Measurements from ENCODE around the gene PARVB. TPM values are rescaled to one million over a fixed set of nuclear protein-coding genes. Genes with fewer than 3 reads are reported as not detected.

PARVB gene
- polyA plus RNA-seq, 1 experiment: 49.5 TPM

DNA sequence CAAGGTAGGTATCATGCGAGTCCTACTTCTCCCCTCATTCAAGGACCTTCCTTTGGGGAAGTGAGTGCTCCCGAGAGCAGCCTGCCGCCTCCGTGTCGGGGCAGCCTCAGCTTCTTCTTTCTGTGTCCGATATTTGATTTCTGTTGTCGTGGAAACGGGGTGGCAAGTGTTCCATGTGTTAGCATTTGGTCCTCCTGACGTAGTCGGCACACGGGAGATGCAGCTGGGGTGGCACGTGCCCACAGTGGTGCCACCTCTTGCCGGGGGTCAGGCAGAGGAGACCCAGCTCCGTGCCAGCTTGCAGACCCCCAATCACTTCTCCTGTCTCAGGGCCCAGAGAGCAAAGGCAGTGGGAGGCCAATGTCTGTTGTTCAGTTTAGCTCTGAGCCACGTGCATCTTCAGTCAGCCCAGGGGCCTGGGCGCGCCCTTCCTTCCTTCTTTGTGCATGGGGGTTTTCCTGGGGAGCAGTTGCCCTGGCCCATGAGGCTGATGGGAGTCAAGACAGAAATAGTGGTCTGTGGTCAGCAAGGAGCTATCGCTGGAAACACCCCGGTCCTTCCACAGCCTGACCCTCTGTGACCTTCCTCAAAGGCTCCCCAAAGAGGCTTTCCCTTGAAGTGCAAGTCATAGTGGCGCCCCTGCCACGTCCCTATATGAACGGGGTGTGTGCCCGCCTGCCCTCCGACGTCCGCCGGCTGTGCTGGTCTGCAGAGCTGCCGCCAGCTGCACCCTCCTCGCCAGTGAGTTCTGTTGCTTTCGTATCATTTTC lies 44.5 kb downstream of the PARVB start:
- CTCF ChIA-PET: no interaction called here

DNA sequence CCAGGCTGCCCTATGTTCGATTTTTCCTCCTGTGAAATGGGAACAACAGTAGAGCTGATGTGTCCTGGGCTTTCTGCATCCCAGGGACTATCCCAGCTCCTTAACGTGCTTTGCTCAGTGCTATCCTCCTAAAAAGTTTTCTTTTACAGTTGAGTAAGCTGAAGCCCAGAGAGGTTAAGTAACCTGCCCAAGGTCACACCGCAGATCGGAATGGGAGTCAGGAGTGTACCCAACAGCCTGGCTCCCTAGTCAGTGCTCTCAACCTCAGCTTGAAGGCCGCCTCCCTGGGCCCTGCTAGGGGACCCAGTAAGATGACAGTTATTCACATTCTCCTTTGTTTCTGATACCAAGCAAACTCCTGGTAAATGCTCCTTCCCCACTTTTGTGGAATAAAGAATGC lies 45.9 kb downstream of the PARVB start:
- Histone ChIP-seq H3K4me3 (ENCODE audit: low read depth, low read length) (no peak overlapping the region), H3K27me3 (ENCODE audit: control insufficient read depth, insufficient read depth, low read length) (no peaks in the 10 kb centered on the region), H3K27ac (ENCODE audit: low read depth, low read length) (no peak overlapping the region), H3K9me3 (ENCODE audit: control insufficient read depth, insufficient read depth, low read length) (no peaks in the 10 kb centered on the region)
- TF ChIP-seq, protein P1, sequence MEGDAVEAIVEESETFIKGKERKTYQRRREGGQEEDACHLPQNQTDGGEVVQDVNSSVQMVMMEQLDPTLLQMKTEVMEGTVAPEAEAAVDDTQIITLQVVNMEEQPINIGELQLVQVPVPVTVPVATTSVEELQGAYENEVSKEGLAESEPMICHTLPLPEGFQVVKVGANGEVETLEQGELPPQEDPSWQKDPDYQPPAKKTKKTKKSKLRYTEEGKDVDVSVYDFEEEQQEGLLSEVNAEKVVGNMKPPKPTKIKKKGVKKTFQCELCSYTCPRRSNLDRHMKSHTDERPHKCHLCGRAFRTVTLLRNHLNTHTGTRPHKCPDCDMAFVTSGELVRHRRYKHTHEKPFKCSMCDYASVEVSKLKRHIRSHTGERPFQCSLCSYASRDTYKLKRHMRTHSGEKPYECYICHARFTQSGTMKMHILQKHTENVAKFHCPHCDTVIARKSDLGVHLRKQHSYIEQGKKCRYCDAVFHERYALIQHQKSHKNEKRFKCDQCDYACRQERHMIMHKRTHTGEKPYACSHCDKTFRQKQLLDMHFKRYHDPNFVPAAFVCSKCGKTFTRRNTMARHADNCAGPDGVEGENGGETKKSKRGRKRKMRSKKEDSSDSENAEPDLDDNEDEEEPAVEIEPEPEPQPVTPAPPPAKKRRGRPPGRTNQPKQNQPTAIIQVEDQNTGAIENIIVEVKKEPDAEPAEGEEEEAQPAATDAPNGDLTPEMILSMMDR (IDR thresholded peaks at IDR 0.05; ENCODE audit: low read depth, low read length): no peak
- ChIA-PET POLR2A (no interaction called here), CTCF (interaction anchor here (2.8 kb wide), 1 partner anchor 11 kb away, joined by 14 read pairs; no protein-coding TSS in a partner anchor)
- no peak for DNase-seq (ENCODE audit: low read depth, low spot score)

More for the DNA sequence above, 44.5 kb downstream of the PARVB start:
- POLR2A ChIA-PET: no interaction called here
- Histone ChIP-seq H3K9me3 (ENCODE audit: control insufficient read depth, insufficient read depth, low read length) (no peaks in the 10 kb centered on the region), H3K4me3 (ENCODE audit: low read depth, low read length) (no peak overlapping the region), H3K27ac (ENCODE audit: low read depth, low read length) (no peak overlapping the region), H3K27me3 (ENCODE audit: control insufficient read depth, insufficient read depth, low read length) (no peaks in the 10 kb centered on the region)
- DNase-seq (ENCODE audit: low read depth, low spot score): no peak
- TF ChIP-seq, protein P1 (IDR thresholded peaks at IDR 0.05; ENCODE audit: low read depth, low read length): no peak

DNA sequence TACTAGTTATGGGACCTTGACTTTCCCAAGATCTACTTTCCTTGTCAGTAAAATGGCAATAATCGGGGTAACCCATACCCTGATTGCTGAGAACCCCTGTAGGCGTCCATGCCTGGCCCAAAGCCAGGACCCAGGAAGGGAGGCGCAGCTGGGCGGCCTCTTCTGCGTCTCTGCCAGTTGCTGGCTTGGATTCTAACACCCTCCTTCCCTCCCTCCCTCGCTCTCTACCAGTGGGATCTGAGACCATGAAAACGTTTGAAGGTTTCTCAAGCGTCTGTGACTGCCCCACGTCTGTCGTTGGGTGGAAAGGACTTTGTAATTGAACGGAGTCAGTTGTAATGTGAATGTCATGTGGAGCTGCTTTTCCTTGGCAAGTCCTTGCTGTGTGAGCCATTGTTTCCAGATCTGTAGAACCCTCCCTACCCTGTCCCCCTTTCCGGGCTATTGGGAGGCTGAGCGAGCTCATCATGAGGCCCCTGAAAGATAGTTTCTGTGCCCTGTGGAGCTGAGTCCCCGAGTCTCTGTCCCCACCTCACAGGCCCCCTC lies 47.8 kb downstream of the PARVB start:
- no peaks in the 10 kb centered on the region for H3K9me3 ChIP-seq (ENCODE audit: control insufficient read depth, insufficient read depth, low read length)
- CTCF ChIA-PET: interaction anchor here (2.8 kb wide), 1 partner anchor 9 kb away, joined by 14 read pairs; no protein-coding TSS in a partner anchor
- H3K4me3 ChIP-seq (ENCODE audit: low read depth, low read length): no peak overlapping the region
- TF ChIP-seq, protein P1 (IDR thresholded peaks at IDR 0.05; ENCODE audit: low read depth, low read length): no peak
- no peak for DNase-seq (ENCODE audit: low read depth, low spot score)
- no peaks in the 10 kb centered on the region for H3K27me3 ChIP-seq (ENCODE audit: control insufficient read depth, insufficient read depth, low read length)
- no peak overlapping the region for H3K27ac ChIP-seq (ENCODE audit: low read depth, low read length)
- POLR2A ChIA-PET: no interaction called here

DNA sequence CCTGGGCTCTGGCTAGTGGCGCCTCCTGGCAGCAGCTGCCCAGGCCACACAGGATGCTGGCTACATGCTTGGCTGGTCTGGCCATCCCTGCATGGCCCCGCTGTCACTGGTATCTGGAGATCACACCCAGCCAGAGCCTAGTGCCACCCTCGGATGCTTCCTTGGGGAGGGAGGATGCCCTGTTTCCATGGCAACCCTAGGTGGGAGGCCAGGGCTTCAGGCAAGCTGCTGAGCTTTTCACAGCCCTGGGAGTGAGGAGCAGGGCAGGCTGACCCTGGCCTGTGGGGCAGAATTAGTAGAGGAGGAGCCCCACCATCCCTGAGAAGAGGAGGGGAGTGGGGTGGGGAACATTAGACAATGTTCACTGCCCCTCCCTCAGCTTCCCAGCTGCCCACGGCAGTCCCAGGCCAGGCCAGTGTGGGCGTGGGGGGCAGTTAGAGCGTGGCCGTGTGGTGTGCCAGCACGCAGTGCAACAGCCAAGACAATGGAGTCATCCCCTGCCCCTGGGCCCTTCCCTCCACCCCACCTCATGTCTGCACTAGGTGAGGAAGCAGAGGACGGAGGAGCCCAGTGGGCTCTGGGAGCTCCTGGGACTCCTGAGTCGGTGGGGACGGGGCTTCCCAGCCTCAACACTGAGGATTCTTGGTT lies 50.4 kb downstream of the PARVB start:
- TF ChIP-seq, protein P1 (IDR thresholded peaks at IDR 0.05; ENCODE audit: low read depth, low read length): no peak
- no peak for DNase-seq (ENCODE audit: low read depth, low spot score)
- H3K9me3 ChIP-seq (ENCODE audit: control insufficient read depth, insufficient read depth, low read length): no peaks in the 10 kb centered on the region
- H3K27me3 ChIP-seq (ENCODE audit: control insufficient read depth, insufficient read depth, low read length): no peaks in the 10 kb centered on the region
- ChIA-PET CTCF (no interaction called here), POLR2A (no interaction called here)
- H3K27ac ChIP-seq (ENCODE audit: low read depth, low read length): no peak overlapping the region
- no peak overlapping the region for H3K4me3 ChIP-seq (ENCODE audit: low read depth, low read length)

DNA sequence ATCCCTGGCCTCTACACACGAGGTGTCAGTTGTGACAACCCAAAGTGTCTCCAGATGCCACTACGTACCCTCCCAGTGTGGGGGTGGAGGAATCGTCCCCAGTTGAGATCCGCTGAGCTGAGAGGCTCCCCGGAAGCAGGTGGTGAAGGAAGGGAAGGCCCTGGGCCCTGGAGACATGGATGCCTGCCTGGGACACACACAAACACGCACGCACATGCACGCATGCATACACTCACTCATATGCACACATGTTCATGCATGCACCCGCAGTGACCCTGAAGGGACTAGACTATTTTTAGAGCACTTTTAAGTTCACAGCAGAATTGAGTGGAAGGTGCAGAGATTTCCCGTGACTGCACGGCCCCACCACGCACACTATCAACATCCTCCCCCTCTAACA lies 50.9 kb downstream of the PARVB start:
- no peak overlapping the region for H3K27ac ChIP-seq (ENCODE audit: low read depth, low read length)
- no peak for DNase-seq (ENCODE audit: low read depth, low spot score)
- POLR2A ChIA-PET: no interaction called here
- no peak overlapping the region for H3K4me3 ChIP-seq (ENCODE audit: low read depth, low read length)
- H3K27me3 ChIP-seq (ENCODE audit: control insufficient read depth, insufficient read depth, low read length): no peaks in the 10 kb centered on the region
- TF ChIP-seq, protein P1 (IDR thresholded peaks at IDR 0.05; ENCODE audit: low read depth, low read length): no peak
- no peaks in the 10 kb centered on the region for H3K9me3 ChIP-seq (ENCODE audit: control insufficient read depth, insufficient read depth, low read length)
- CTCF ChIA-PET: no interaction called here

All from AG04450 (cell line).